Hepatocyte (in vitro differentiated cells): Measurements from ENCODE around the gene GSX2.

ENCODE experiments used
- EZH2 ChIP-seq: fragments of 200-600 bp; sonication (generic); IDR thresholded peaks from 2 replicates; pipeline ENCODE4 v1.6.1; 2016; ENCODE audit warnings: antibody characterized with exemption, mild to moderate bottlenecking, borderline replicate concordance
- EZH2phosphoT487 ChIP-seq: fragments of 200-600 bp; sonication (generic); IDR thresholded peaks from one replicate; pipeline ENCODE4 v1.6.1; 2018; ENCODE audit warnings: antibody characterized with exemption, mild to moderate bottlenecking, low read depth, moderate library complexity; ENCODE audit not compliant: unreplicated experiment, severe bottlenecking
- TF ChIP-seq, protein P1 (sequence below): fragments of 200-600 bp; sonication (generic); IDR thresholded peaks from 2 replicates; pipeline ENCODE4 v1.5.1; 2016; ENCODE audit warnings: antibody characterized with exemption, mild to moderate bottlenecking; ENCODE audit not compliant: poor library complexity

DNA sequence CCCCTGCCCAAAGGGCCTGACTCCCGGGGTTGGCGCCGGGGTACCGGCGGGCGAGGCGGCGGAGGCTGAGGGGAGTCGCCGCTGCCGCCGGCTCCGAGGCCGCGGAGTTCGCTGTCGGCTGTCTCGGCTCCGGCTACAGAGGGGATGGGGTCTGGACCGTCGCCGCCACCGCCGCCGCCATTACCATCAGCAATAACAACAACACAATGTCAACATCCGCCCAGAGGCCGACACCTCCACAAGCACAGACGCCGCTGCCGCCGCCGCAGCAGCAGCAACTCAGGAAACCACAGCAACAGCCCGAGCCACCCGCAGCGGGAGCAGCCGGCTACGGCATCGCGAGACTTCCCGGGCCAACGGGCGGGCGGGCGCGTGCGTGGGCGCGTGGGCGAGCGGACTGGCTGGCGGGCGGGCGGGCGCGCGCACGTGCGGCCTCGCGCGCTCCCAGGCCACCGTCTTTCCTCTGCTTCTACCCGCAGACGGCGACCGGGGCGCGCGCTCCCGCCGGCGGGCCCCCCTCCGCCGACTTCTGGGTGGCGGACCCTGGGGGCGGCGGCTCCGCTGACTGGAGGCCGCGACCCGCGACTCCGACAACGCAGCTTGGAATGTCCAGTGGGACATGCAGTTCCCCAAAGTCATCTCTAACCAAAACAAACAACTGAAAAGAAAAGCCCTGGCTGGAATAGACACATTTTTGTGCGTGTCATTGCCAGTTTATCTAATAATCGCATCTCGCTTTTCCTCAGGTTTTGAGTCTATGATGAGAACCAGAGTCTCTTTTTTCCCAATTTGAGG lies 35.4 kb upstream of the GSX2 start, which contains the start of gene CHIC2:
- TF ChIP-seq, protein P1, sequence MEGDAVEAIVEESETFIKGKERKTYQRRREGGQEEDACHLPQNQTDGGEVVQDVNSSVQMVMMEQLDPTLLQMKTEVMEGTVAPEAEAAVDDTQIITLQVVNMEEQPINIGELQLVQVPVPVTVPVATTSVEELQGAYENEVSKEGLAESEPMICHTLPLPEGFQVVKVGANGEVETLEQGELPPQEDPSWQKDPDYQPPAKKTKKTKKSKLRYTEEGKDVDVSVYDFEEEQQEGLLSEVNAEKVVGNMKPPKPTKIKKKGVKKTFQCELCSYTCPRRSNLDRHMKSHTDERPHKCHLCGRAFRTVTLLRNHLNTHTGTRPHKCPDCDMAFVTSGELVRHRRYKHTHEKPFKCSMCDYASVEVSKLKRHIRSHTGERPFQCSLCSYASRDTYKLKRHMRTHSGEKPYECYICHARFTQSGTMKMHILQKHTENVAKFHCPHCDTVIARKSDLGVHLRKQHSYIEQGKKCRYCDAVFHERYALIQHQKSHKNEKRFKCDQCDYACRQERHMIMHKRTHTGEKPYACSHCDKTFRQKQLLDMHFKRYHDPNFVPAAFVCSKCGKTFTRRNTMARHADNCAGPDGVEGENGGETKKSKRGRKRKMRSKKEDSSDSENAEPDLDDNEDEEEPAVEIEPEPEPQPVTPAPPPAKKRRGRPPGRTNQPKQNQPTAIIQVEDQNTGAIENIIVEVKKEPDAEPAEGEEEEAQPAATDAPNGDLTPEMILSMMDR, result no peak
- no peak for TF ChIP-seq EZH2
- no peak for TF ChIP-seq EZH2phosphoT487
